ENCODE data around the gene LGR6.
"Not testable (repeated sequence)": the region's sequence is repeated elsewhere in the genome, so short reads cannot be mapped to it uniquely, and the experiment has no call there.

- TF ChIP-seq, protein P1, sequence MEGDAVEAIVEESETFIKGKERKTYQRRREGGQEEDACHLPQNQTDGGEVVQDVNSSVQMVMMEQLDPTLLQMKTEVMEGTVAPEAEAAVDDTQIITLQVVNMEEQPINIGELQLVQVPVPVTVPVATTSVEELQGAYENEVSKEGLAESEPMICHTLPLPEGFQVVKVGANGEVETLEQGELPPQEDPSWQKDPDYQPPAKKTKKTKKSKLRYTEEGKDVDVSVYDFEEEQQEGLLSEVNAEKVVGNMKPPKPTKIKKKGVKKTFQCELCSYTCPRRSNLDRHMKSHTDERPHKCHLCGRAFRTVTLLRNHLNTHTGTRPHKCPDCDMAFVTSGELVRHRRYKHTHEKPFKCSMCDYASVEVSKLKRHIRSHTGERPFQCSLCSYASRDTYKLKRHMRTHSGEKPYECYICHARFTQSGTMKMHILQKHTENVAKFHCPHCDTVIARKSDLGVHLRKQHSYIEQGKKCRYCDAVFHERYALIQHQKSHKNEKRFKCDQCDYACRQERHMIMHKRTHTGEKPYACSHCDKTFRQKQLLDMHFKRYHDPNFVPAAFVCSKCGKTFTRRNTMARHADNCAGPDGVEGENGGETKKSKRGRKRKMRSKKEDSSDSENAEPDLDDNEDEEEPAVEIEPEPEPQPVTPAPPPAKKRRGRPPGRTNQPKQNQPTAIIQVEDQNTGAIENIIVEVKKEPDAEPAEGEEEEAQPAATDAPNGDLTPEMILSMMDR (tag by site-specific recombination; IDR thresholded peaks at IDR 0.05), result not testable (repeated sequence)
- TF ChIP-seq, protein P2, sequence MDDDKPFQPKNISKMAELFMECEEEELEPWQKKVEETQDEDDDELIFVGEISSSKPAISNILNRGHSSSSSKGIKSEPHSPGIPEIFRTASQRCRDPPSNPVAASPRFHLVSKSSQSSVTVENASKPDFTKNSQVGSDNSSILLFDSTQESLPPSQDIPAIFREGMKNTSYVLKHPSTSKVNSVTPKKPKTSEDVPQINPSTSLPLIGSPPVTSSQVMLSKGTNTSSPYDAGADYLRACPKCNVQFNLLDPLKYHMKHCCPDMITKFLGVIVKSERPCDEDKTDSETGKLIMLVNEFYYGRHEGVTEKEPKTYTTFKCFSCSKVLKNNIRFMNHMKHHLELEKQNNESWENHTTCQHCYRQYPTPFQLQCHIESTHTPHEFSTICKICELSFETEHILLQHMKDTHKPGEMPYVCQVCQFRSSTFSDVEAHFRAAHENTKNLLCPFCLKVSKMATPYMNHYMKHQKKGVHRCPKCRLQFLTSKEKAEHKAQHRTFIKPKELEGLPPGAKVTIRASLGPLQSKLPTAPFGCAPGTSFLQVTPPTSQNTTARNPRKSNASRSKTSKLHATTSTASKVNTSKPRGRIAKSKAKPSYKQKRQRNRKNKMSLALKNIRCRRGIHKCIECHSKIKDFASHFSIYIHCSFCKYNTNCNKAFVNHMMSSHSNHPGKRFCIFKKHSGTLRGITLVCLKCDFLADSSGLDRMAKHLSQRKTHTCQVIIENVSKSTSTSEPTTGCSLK (tag by site-specific recombination; IDR thresholded peaks at IDR 0.05), result not testable (repeated sequence)
- not testable (repeated sequence) for TF ChIP-seq ZNF23 (tag by site-specific recombination; IDR thresholded peaks at IDR 0.05; ENCODE audit: borderline replicate concordance); ZNF76 (tag by site-specific recombination; IDR thresholded peaks at IDR 0.05; ENCODE audit: borderline replicate concordance, low read depth); FEZF1 (tag by site-specific recombination; IDR thresholded peaks at IDR 0.05); SP3 (tag by site-specific recombination; IDR thresholded peaks at IDR 0.05); ZNF488 (tag by site-specific recombination; IDR thresholded peaks at IDR 0.05)
- TF ChIP-seq, protein P3, sequence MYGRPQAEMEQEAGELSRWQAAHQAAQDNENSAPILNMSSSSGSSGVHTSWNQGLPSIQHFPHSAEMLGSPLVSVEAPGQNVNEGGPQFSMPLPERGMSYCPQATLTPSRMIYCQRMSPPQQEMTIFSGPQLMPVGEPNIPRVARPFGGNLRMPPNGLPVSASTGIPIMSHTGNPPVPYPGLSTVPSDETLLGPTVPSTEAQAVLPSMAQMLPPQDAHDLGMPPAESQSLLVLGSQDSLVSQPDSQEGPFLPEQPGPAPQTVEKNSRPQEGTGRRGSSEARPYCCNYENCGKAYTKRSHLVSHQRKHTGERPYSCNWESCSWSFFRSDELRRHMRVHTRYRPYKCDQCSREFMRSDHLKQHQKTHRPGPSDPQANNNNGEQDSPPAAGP (tag by site-specific recombination; IDR thresholded peaks at IDR 0.05), result not testable (repeated sequence)
These were observed 159.1 kb downstream of the LGR6 start for GRCh38 chr1:202352583-202353197.
